ENCODE data around the gene SPECC1L.
"Not testable (repeated sequence)": the region's sequence is repeated elsewhere in the genome, so short reads cannot be mapped to it uniquely, and the experiment has no call there.

- TF ChIP-seq CTCF (IDR thresholded peaks at IDR 0.05; ENCODE audit: insufficient read depth, low read length); SPI1 (IDR thresholded peaks at IDR 0.05; ENCODE audit: borderline replicate concordance, low read depth); POLR2AphosphoS5 (IDR thresholded peaks at IDR 0.05; ENCODE audit: low read depth): not testable (repeated sequence)
Measured at GRCh38 chr22:24245584-24246561, 24.8 kb upstream of the SPECC1L start.
